Transverse colon (tissue), 4 donors: ENCODE measurements around the gene CNNM2. TPM values are rescaled to one million over a fixed set of nuclear protein-coding genes. Genes with fewer than 3 reads are reported as not detected.

ENCODE experiments used
- DNase-seq: peaks from one replicate; pipeline ENCODE4 v3.0.0-alpha.2; 2019
- H3K27ac ChIP-seq, 4 donors: fragments of 200-600 bp; sonication (generic); 2 replicates each; pipeline ENCODE4 v1.5.1; 2016 to 2018; ENCODE audit warnings: inconsistent platforms in 4 of 4
- H3K27me3 ChIP-seq: fragments of 200-600 bp; sonication (generic); 2 replicates; pipeline ENCODE4 v1.5.1; 2017; ENCODE audit warnings: inconsistent platforms
- H3K36me3 ChIP-seq, 4 donors: fragments of 200-600 bp; sonication (generic); 2 replicates each; pipeline ENCODE4 v1.5.1; 2017 to 2019; ENCODE audit warnings: inconsistent platforms in 4 of 4
- H3K4me1 ChIP-seq, 4 donors: fragments of 200-600 bp; sonication (generic); 2 replicates each; pipeline ENCODE4 v1.5.1; 2017 to 2020; ENCODE audit warnings: inconsistent platforms in 4 of 4
- H3K4me3 ChIP-seq, 4 donors: fragments of 200-600 bp; sonication (generic); 1 replicate in 1 of 4; 2 replicates in 3 of 4; pipeline versions ENCODE4 v1.5.1 to v1.6.1; 2017 to 2019; ENCODE audit warnings: inconsistent platforms in 4 of 4
- H3K9me3 ChIP-seq, 2 donors: fragments of 200-600 bp; sonication (generic); 2 replicates each; pipeline ENCODE4 v1.5.1; 2017 to 2019; ENCODE audit warnings: inconsistent platforms in 2 of 2
- CTCF ChIP-seq, 5 experiments: fragments of 200-600 bp in 3 of 5; fragments of 450-650 bp in 2 of 5; sonication (generic) in 3 of 5; IDR thresholded peaks; 1 replicate in 2 of 5; 2 replicates in 3 of 5; pipeline ENCODE4 v1.5.1; 2016 to 2017; ENCODE audit warnings: antibody characterized with exemption in 5 of 5, inconsistent platforms in 3 of 5, mild to moderate bottlenecking in 2 of 5, moderate library complexity in 1 of 5
- EP300 ChIP-seq: sonication (generic); formaldehyde crosslinking; IDR thresholded peaks from one replicate; pipeline ENCODE4 v1.6.1; 2017; ENCODE audit warnings: antibody characterized with exemption, low read depth
- POLR2A ChIP-seq: fragments of 450-650 bp; IDR thresholded peaks from one replicate; pipeline ENCODE4 v1.6.1; 2016; ENCODE audit warnings: antibody characterized with exemption, mild to moderate bottlenecking, moderate library complexity
- POLR2AphosphoS5 ChIP-seq, 3 donors: sonication (generic); formaldehyde crosslinking; IDR thresholded peaks; one replicate each; pipeline ENCODE4 v1.6.1; 2016; ENCODE audit warnings: antibody characterized with exemption in 3 of 3
- WGBS, 2 donors: methylation state at CpG; one replicate each; pipeline ENCODE4 v1.1.5; 2018; ENCODE audit warnings: low coverage in 1 of 2; 5-methylcytosine and 5-hydroxymethylcytosine counted together
- in situ Hi-C, 4 donors: fragments of 200-750 bp; cut with MboI; loops; one replicate each; pipeline versions ENCODE4 v1.15.0 to v1.15.1; 2017; ENCODE audit warnings: low sequenced_read_pairs in 3 of 4, low pct_ligation_motif_present in 1 of 4, low pct_unique_long_range_greater_than_20kb in 1 of 4
- intact Hi-C: fragments of 100-400 bp; cut with DNase I; formaldehyde crosslinking; loops from one replicate; pipeline ENCODE4 v1.15.1; 2023; ENCODE audit warnings: low total_unique reads
- total RNA-seq, 4 donors: library from RNA; depleted of rRNA; stranded (reverse); fragments of >200 nt; gene quantifications; one replicate each; pipeline ENCODE4 v1.1.0, GENCODE V29; 2016

Gene CNNM2
- total RNA-seq, 4 donors from 2014 or later: 48.0 to 144 (median 100) TPM

- in situ Hi-C loops (no loop called here), intact Hi-C loops (no loop called here)
- no peak overlapping the region for H3K4me3 ChIP-seq
- WGBS, 2 donors: 78 to 82% methylated on average over 2 of the region's 2 CpGs
- TF ChIP-seq POLR2A (no peak), EP300 (no peak), CTCF (IDR thresholded peaks at IDR 0.05) (no peak), POLR2AphosphoS5 (IDR thresholded peaks at IDR 0.05) (no peak)
- H3K27ac ChIP-seq: no peak overlapping the region
- peaks cover 0 to 4% (median 0%) of the 10 kb centered on the region in 4 donors for H3K4me1 ChIP-seq
- no peaks in the 10 kb centered on the region for H3K9me3 ChIP-seq
- no peaks in the 10 kb centered on the region for H3K27me3 ChIP-seq
- H3K36me3 ChIP-seq: no peaks in the 10 kb centered on the region
- no peak for DNase-seq
These were observed 107.6 kb downstream of the CNNM2 start for GRCh38 chr10:103025696-103026095.

GRCh38 chr10:103038570-103038969 is 120.5 kb downstream of the CNNM2 start:
- 86% methylated on average over 2 of the region's 2 CpGs; no CpG with 5 or more reads in 1 of the 2 donors for WGBS, 2 donors
- Histone ChIP-seq H3K4me3 (no peak overlapping the region), H3K4me1 (peaks cover 0 to 5% (median 0%) of the 10 kb centered on the region in 4 donors), H3K9me3 (no peaks in the 10 kb centered on the region), H3K27me3 (no peaks in the 10 kb centered on the region), H3K27ac (no peak overlapping the region), H3K36me3 (no peaks in the 10 kb centered on the region)
- intact Hi-C loops: no loop called here
- in situ Hi-C loops: no loop called here
- TF ChIP-seq CTCF (IDR thresholded peaks at IDR 0.05): no peak
- no peak for TF ChIP-seq POLR2A
- TF ChIP-seq POLR2AphosphoS5 (IDR thresholded peaks at IDR 0.05): no peak
- no peak for TF ChIP-seq EP300
- no peak for DNase-seq

GRCh38 chr10:103040418-103040817 is 122.3 kb downstream of the CNNM2 start:
- no peak for DNase-seq
- H3K4me3 ChIP-seq: no peak overlapping the region
- no peaks in the 10 kb centered on the region for H3K36me3 ChIP-seq
- peaks cover 0 to 5% (median 0%) of the 10 kb centered on the region in 4 donors for H3K4me1 ChIP-seq
- in situ Hi-C loops (no loop called here), intact Hi-C loops (no loop called here)
- H3K27me3 ChIP-seq: no peaks in the 10 kb centered on the region
- TF ChIP-seq EP300: no peak
- no peak for TF ChIP-seq CTCF (IDR thresholded peaks at IDR 0.05)
- H3K9me3 ChIP-seq: no peaks in the 10 kb centered on the region
- 63 to 79% methylated on average over 3 to 4 of the region's 4 CpGs for WGBS, 2 donors
- H3K27ac ChIP-seq: no peak overlapping the region

GRCh38 chr10:103041391-103041790 is 123.3 kb downstream of the CNNM2 start:
- Histone ChIP-seq H3K9me3 (no peaks in the 10 kb centered on the region), H3K4me3 (no peak overlapping the region), H3K27ac (no peak overlapping the region), H3K36me3 (no peaks in the 10 kb centered on the region), H3K27me3 (no peaks in the 10 kb centered on the region), H3K4me1 (peaks cover 0 to 5% (median 0%) of the 10 kb centered on the region in 4 donors)
- in situ Hi-C loops (no loop called here), intact Hi-C loops (no loop called here)
- no peak for DNase-seq
- WGBS, 2 donors: 97 to 100% methylated on average over 1 to 6 of the region's 6 CpGs
- TF ChIP-seq POLR2A (no peak), CTCF (IDR thresholded peaks at IDR 0.05) (no peak), POLR2AphosphoS5 (IDR thresholded peaks at IDR 0.05) (no peak)
